ENCODE results near the gene TPSB2. TPM values are rescaled to one million over a fixed set of nuclear protein-coding genes. Genes with fewer than 3 reads are reported as not detected.

TPSB2 gene
- total RNA-seq, 4 donors from 2014 or later: 14.9 to 89.7 (median 50.4) TPM

- no peaks in the 10 kb centered on the region for H3K4me1 ChIP-seq
- TF ChIP-seq, protein P1, sequence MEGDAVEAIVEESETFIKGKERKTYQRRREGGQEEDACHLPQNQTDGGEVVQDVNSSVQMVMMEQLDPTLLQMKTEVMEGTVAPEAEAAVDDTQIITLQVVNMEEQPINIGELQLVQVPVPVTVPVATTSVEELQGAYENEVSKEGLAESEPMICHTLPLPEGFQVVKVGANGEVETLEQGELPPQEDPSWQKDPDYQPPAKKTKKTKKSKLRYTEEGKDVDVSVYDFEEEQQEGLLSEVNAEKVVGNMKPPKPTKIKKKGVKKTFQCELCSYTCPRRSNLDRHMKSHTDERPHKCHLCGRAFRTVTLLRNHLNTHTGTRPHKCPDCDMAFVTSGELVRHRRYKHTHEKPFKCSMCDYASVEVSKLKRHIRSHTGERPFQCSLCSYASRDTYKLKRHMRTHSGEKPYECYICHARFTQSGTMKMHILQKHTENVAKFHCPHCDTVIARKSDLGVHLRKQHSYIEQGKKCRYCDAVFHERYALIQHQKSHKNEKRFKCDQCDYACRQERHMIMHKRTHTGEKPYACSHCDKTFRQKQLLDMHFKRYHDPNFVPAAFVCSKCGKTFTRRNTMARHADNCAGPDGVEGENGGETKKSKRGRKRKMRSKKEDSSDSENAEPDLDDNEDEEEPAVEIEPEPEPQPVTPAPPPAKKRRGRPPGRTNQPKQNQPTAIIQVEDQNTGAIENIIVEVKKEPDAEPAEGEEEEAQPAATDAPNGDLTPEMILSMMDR (IDR thresholded peaks at IDR 0.05): no peak
- no peaks in the 10 kb centered on the region for H3K27me3 ChIP-seq
- H3K36me3 ChIP-seq: peaks cover 0 to 44% (median 0%) of the 10 kb centered on the region in 3 donors
- DNase-seq: no peak
- H3K4me3 ChIP-seq: no peak overlapping the region
- H3K27ac ChIP-seq: no peak overlapping the region
- H3K9me3 ChIP-seq: no peaks in the 10 kb centered on the region
Measured at GRCh38 chr16:1211451-1212268, 18.3 kb downstream of the TPSB2 start.

DNA sequence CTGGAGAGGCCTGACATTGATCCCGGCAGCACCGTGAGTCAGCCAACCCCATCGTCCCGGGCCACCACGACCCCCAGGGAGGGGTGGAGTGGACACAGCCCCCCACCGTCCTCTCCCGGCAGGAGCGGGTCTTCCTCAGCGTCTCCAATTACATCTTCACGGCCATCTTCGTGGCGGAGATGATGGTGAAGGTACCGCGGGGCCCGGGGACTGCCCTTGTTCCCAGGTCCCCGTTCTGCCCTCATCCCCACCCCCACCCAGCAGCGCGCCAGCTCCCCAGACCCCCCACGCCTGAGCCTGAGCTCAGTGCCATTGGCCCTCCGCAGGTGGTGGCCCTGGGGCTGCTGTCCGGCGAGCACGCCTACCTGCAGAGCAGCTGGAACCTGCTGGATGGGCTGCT is 19.5 kb downstream of the TPSB2 start:
- no peak overlapping the region for H3K27ac ChIP-seq
- TF ChIP-seq POLR2A (IDR thresholded peaks at IDR 0.05): no peak
- TF ChIP-seq, protein P1 (IDR thresholded peaks at IDR 0.05): no peak
- peaks cover 0 to 41% (median 0%) of the 10 kb centered on the region in 3 donors for H3K36me3 ChIP-seq
- H3K9me3 ChIP-seq: no peaks in the 10 kb centered on the region
- DNase-seq: no peak
- H3K27me3 ChIP-seq: no peaks in the 10 kb centered on the region
- no peaks in the 10 kb centered on the region for H3K4me1 ChIP-seq
- H3K4me3 ChIP-seq: no peak overlapping the region

GRCh38 chr16:1209081-1209480 is 20.9 kb downstream of the TPSB2 start:
- no peaks in the 10 kb centered on the region for H3K27me3 ChIP-seq
- DNase-seq: no peak
- no peak for TF ChIP-seq POLR2A (IDR thresholded peaks at IDR 0.05)
- peaks cover 0 to 29% (median 0%) of the 10 kb centered on the region in 3 donors for H3K36me3 ChIP-seq
- no peaks in the 10 kb centered on the region for H3K9me3 ChIP-seq
- H3K4me3 ChIP-seq: no peak overlapping the region
- H3K27ac ChIP-seq: no peak overlapping the region
- H3K4me1 ChIP-seq: no peaks in the 10 kb centered on the region

- TF ChIP-seq, protein P1 (IDR thresholded peaks at IDR 0.05): no peak
- no peak for TF ChIP-seq POLR2A (IDR thresholded peaks at IDR 0.05)
- no peak for DNase-seq
- Histone ChIP-seq H3K4me3 (no peak overlapping the region), H3K27ac (no peak overlapping the region), H3K36me3 (peaks cover 0 to 22% (median 0%) of the 10 kb centered on the region in 3 donors), H3K9me3 (no peaks in the 10 kb centered on the region), H3K4me1 (no peaks in the 10 kb centered on the region), H3K27me3 (no peaks in the 10 kb centered on the region)
Measured at GRCh38 chr16:1208239-1208830, 21.6 kb downstream of the TPSB2 start.

DNA sequence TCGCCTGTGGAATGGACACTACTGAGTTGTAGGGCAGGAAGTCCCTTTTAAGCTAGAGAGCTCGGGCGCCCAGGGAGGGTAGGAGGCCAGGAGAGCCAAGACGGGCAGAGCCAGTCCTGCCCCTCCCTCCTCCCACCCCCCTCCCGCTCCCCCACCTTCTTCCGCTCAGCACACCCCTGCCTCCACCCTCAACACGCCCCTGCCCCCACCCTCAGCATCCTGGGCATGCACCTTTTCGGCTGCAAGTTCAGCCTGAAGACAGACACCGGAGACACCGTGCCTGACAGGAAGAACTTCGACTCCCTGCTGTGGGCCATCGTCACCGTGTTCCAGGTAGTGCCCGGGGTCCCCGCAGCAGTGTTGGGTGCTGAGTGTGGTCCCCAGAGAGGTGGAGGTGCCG is 23.2 kb downstream of the TPSB2 start:
- H3K27ac ChIP-seq: no peak overlapping the region
- H3K9me3 ChIP-seq: no peaks in the 10 kb centered on the region
- H3K4me1 ChIP-seq: no peaks in the 10 kb centered on the region
- TF ChIP-seq POLR2A (IDR thresholded peaks at IDR 0.05): no peak
- TF ChIP-seq, protein P1 (IDR thresholded peaks at IDR 0.05): no peak
- H3K36me3 ChIP-seq: peaks cover 0 to 25% (median 0%) of the 10 kb centered on the region in 3 donors
- no peak for DNase-seq
- H3K27me3 ChIP-seq: no peaks in the 10 kb centered on the region
- H3K4me3 ChIP-seq: no peak overlapping the region

GRCh38 chr16:1206326-1206725 is 23.7 kb downstream of the TPSB2 start:
- Histone ChIP-seq H3K9me3 (no peaks in the 10 kb centered on the region), H3K36me3 (peaks cover 0 to 24% (median 0%) of the 10 kb centered on the region in 3 donors), H3K4me3 (no peak overlapping the region), H3K4me1 (no peaks in the 10 kb centered on the region), H3K27me3 (no peaks in the 10 kb centered on the region), H3K27ac (no peak overlapping the region)
- DNase-seq: no peak
- TF ChIP-seq POLR2A (IDR thresholded peaks at IDR 0.05): no peak
- TF ChIP-seq, protein P1 (IDR thresholded peaks at IDR 0.05): no peak
